Stimulated activated CD4-positive, alpha-beta T cell treated with anti-CD3 and anti-CD28 coated beads, Interleukin-1b, Interleukin-23, amount 100 ng/mL, for 24 hours (primary cell): ENCODE measurements around the gene ARL8A.

Source experiments
- DNase-seq, 4 experiments: peaks; one replicate each; pipeline ENCODE4 v3.0.0-alpha.2; 2020; ENCODE audit warnings: low read depth in 4 of 4, low spot score in 1 of 4

The ARL8A gene

GRCh38 chr1:202084791-202085681 lies 59.5 kb downstream of the ARL8A start:
- DNase-seq: no peak
